AG09319 (cell line): ENCODE data around the gene AKAP13.

Experiments used
- DNase-seq: peaks from one replicate; pipeline ENCODE4 v3.0.0-alpha.2; 2010; ENCODE audit warnings: low read depth; ENCODE audit errors: extremely low read depth
- CTCF ChIP-seq: IDR thresholded peaks from 2 replicates; pipeline ENCODE4 v1.5.1; 2011; ENCODE audit warnings: low read depth, mild to moderate bottlenecking, inconsistent platforms, low read length, moderate library complexity

AKAP13 gene

GRCh38 chr15:85568261-85568808, 187.9 kb downstream of the AKAP13 start:
- DNase-seq, result no peak
- TF ChIP-seq CTCF, result no peak

DNA sequence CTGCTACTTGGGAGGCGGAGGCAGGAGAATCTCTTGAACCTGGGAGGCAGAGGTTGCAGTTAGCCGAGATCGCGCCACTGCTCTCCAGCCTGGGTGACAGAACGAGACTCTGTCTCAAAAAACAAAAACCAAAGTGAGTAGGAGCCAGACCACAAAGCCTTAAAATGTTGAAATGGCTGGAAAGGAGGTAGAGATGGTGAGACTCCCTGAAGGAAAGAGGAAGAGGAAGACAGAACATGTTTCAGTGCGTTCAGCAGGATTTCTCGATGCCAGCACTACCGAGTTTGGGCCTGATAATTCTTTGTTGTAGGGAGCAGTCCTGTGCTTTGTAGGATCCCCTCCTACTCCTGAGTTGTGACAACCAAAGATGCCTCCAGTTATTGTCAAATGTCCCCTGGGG, 189.9 kb downstream of the AKAP13 start:
- TF ChIP-seq CTCF, result no peak
- DNase-seq, result no peak

- TF ChIP-seq CTCF, result no peak
- DNase-seq, result no peak
Observed at GRCh38 chr15:85571780-85572179, 191.4 kb downstream of the AKAP13 start.

- TF ChIP-seq CTCF, result no peak
- no peak for DNase-seq
Observed at GRCh38 chr15:85576392-85576791, 196.0 kb downstream of the AKAP13 start.

DNA sequence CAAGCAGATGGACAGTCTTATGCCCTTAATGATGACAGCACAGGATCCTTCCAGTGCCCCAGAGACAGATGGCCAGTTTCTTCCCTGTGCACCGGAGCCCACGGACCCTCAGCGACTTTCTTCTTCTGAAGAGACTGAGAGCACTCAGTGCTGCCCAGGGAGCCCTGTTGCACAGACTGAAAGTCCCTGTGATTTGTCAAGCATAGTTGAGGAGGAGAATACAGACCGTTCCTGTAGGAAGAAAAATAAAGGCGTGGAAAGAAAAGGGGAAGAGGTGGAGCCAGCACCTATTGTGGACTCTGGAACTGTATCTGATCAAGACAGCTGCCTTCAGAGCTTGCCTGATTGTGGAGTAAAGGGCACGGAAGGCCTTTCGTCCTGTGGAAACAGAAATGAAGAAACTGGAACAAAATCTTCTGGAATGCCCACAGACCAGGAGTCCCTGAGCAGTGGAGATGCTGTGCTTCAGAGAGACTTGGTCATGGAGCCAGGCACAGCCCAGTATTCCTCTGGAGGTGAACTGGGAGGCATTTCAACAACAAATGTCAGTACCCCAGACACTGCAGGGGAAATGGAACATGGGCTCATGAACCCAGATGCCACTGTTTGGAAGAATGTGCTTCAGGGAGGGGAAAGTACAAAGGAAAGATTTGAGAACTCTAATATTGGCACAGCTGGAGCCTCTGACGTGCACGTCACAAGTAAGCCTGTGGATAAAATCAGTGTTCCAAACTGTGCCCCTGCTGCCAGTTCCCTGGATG, 198.7 kb downstream of the AKAP13 start:
- TF ChIP-seq CTCF, result no peak
- DNase-seq, result no peak

DNA sequence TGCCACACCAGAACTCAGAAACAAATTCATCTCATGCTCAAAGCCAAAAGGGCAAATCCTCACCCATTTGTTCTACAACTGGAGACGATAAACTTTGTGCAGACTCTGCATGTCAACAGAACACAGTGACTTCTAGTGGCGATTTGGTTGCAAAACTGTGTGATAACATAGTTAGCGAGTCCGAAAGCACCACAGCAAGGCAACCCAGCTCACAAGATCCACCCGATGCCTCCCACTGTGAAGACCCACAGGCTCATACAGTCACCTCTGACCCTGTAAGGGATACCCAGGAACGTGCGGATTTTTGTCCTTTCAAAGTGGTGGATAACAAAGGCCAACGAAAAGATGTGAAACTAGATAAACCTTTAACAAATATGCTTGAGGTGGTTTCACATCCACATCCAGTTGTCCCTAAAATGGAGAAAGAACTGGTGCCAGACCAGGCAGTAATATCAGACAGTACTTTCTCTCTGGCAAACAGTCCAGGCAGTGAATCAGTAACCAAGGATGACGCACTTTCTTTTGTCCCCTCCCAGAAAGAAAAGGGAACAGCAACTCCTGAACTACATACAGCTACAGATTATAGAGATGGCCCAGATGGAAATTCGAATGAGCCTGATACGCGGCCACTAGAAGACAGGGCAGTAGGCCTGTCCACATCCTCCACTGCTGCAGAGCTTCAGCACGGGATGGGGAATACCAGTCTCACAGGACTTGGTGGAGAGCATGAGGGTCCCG, 199.7 kb downstream of the AKAP13 start:
- TF ChIP-seq CTCF, result no peak
- no peak for DNase-seq

DNA sequence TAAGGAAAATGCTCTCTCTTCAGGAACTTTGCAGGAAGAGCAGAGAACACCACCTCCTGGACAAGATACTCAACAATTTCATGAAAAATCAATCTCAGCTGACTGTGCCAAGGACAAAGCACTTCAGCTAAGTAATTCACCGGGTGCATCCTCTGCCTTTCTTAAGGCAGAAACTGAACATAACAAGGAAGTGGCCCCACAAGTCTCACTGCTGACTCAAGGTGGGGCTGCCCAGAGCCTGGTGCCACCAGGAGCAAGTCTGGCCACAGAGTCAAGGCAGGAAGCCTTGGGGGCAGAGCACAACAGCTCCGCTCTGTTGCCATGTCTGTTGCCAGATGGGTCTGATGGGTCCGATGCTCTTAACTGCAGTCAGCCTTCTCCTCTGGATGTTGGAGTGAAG, 200.5 kb downstream of the AKAP13 start:
- TF ChIP-seq CTCF, result no peak
- no peak for DNase-seq
